IMR-90 (cell line): ENCODE measurements around the gene KDM5B. TPM values are rescaled to one million over a fixed set of nuclear protein-coding genes. Genes with fewer than 3 reads are reported as not detected.

Experiments
- ATAC-seq: fragments of 200-7000 bp; cut with Tn5 transposase; 2 replicates; pipeline ENCODE4 v1.9.1; 2020; ENCODE audit warnings: low read depth, mild to moderate bottlenecking, moderate library complexity
- BruUV-seq: library from RNA; stranded (reverse); fragments of 400-500 nt; replicated peaks from 2 replicates; lab custom pipeline; 2021; lab: Mats Ljungman, UMichigan
- CTCF ChIA-PET: fragments of 300-600 bp; formaldehyde crosslinking; extraction: SDS; loops from one replicate; lab custom pipeline; 2021; ENCODE audit warnings: antibody characterized with exemption; lab: Yijun Ruan, JAX
- POLR2A ChIA-PET: fragments of 300-600 bp; sonication (Branson Sonifier 250); formaldehyde crosslinking; loops from one replicate; lab custom pipeline; 2022; ENCODE audit warnings: antibody characterized with exemption; ENCODE audit not compliant: unreplicated experiment; lab: Charles Lee
- DNase-seq: peaks from one replicate; pipeline ENCODE4 v3.0.0; 2013
- H2AFZ ChIP-seq: replicated peaks from 2 replicates; pipeline ENCODE3; 2013; ENCODE audit warnings: low read length, mild to moderate bottlenecking; ENCODE audit not compliant: poor library complexity
- H2AK5ac ChIP-seq: 2 replicates; pipeline ENCODE4 v1.6.1; 2013; ENCODE audit warnings: low read depth, low read length, inconsistent platforms
- H2AK9ac ChIP-seq: replicated peaks from 2 replicates; pipeline ENCODE3; 2013; ENCODE audit warnings: mild to moderate bottlenecking, low read depth, low read length, moderate library complexity; ENCODE audit not compliant: poor library complexity
- H2BK120ac ChIP-seq: 2 replicates; pipeline ENCODE4 v1.6.1; 2013; ENCODE audit warnings: low read depth, low read length, inconsistent platforms
- H2BK15ac ChIP-seq: 3 replicates; pipeline ENCODE4 v1.6.1; 2013; ENCODE audit warnings: low read depth, low read length, inconsistent platforms
- H2BK20ac ChIP-seq: 2 replicates; pipeline ENCODE4 v1.6.1; 2013; ENCODE audit warnings: low read depth, mild to moderate bottlenecking, inconsistent platforms, low read length, moderate library complexity
- H2BK5ac ChIP-seq: 2 replicates; pipeline ENCODE4 v1.6.1; 2013; ENCODE audit warnings: mild to moderate bottlenecking, low read depth, low read length, inconsistent platforms; ENCODE audit not compliant: poor library complexity, severe bottlenecking
- H3K14ac ChIP-seq: replicated peaks from 2 replicates; pipeline ENCODE4 v1.6.1; 2013; ENCODE audit warnings: low read depth, low read length, inconsistent platforms
- H3K18ac ChIP-seq: 2 replicates; pipeline ENCODE4 v1.6.1; 2013; ENCODE audit warnings: low read depth, low read length, control low read depth
- H3K23ac ChIP-seq: 2 replicates; pipeline ENCODE4 v1.6.1; 2013; ENCODE audit warnings: low read depth, low read length, inconsistent platforms
- H3K27ac ChIP-seq: 2 replicates; pipeline ENCODE4 v1.5.1; 2013; ENCODE audit warnings: mild to moderate bottlenecking, control low read depth, low read length; ENCODE audit not compliant: insufficient read depth
- H3K27me3 ChIP-seq: 2 replicates; pipeline ENCODE4 v1.6.1; 2013; ENCODE audit warnings: low read length; ENCODE audit not compliant: control insufficient read depth, insufficient read depth
- H3K36me3 ChIP-seq: 2 replicates; pipeline ENCODE4 v1.6.1; 2013; ENCODE audit warnings: low read length, mixed read lengths; ENCODE audit not compliant: control insufficient read depth, insufficient read depth
- H3K4ac ChIP-seq: 2 replicates; pipeline ENCODE4 v1.6.1; 2013; ENCODE audit warnings: low read depth, low read length, inconsistent platforms
- H3K4me1 ChIP-seq: 2 replicates; pipeline ENCODE4 v1.6.1; 2013; ENCODE audit warnings: low read length, mixed read lengths; ENCODE audit not compliant: control insufficient read depth, insufficient read depth
- H3K4me2 ChIP-seq: 2 replicates; pipeline ENCODE4 v1.6.1; 2013; ENCODE audit warnings: low read depth, mild to moderate bottlenecking, control low read depth, low read length, moderate library complexity
- H3K4me3 ChIP-seq: 2 replicates; pipeline ENCODE4 v1.5.1; 2013; ENCODE audit warnings: low read depth, mild to moderate bottlenecking, control low read depth, low read length, moderate library complexity; ENCODE audit not compliant: insufficient read depth
- H3K56ac ChIP-seq: 2 replicates; pipeline ENCODE4 v1.6.1; 2013; ENCODE audit warnings: low read length, inconsistent platforms; ENCODE audit not compliant: insufficient read depth; ENCODE audit errors: extremely low read depth
- H3K79me1 ChIP-seq, 2 experiments: 2 replicates each; pipeline ENCODE4 v1.6.1; 2013; ENCODE audit warnings: low read length in 2 of 2, inconsistent platforms in 1 of 2, low read depth in 1 of 2
- H3K9ac ChIP-seq: 2 replicates; pipeline ENCODE4 v1.6.1; 2013; ENCODE audit warnings: low read depth, low read length, control low read depth
- H3K9me1 ChIP-seq: 2 replicates; pipeline ENCODE4 v1.6.1; 2013; ENCODE audit warnings: low read length, inconsistent platforms; ENCODE audit not compliant: insufficient read depth
- H3K9me3 ChIP-seq: 2 replicates; pipeline ENCODE4 v1.6.1; 2013; ENCODE audit warnings: low read length; ENCODE audit not compliant: control insufficient read depth, insufficient read depth
- H4K20me1 ChIP-seq: 2 replicates; pipeline ENCODE4 v1.6.1; 2013; ENCODE audit warnings: low read length, inconsistent platforms; ENCODE audit not compliant: insufficient read depth
- H4K5ac ChIP-seq: 2 replicates; pipeline ENCODE4 v1.6.1; 2013; ENCODE audit warnings: mild to moderate bottlenecking, low read depth, low read length, control low read depth
- H4K8ac ChIP-seq, 2 experiments: 2 replicates each; pipeline ENCODE4 v1.6.1; 2013; ENCODE audit warnings: low read depth in 2 of 2, low read length in 2 of 2, control low read depth in 1 of 2, inconsistent platforms in 1 of 2
- H4K91ac ChIP-seq: 2 replicates; pipeline ENCODE4 v1.6.1; 2013; ENCODE audit warnings: low read depth, low read length, inconsistent platforms; ENCODE audit not compliant: insufficient read depth
- BHLHE40 ChIP-seq: fragments of 150-350 bp; IDR thresholded peaks from 2 replicates; pipeline ENCODE4 v1.6.1; 2016; ENCODE audit warnings: mild to moderate bottlenecking, low read depth, low read length
- CEBPB ChIP-seq: IDR thresholded peaks from 2 replicates; pipeline ENCODE4 v1.6.1; 2012; ENCODE audit warnings: low read depth, low read length, improper control_type of control experiment
- CHD1 ChIP-seq: IDR thresholded peaks from 2 replicates; pipeline ENCODE4 v1.6.1; 2012; ENCODE audit warnings: low read depth, low read length, improper control_type of control experiment
- CTCF ChIP-seq: conservative IDR thresholded peaks from 2 replicates; pipeline ENCODE4 v1.5.1; 2012; ENCODE audit warnings: mild to moderate bottlenecking, low read depth, low read length, improper control_type of control experiment
- FOS ChIP-seq: fragments of 150-350 bp; IDR thresholded peaks from 2 replicates; pipeline ENCODE4 v1.6.1; 2016; ENCODE audit warnings: low read depth, low read length
- MAFK ChIP-seq: IDR thresholded peaks from 2 replicates; pipeline ENCODE4 v1.6.1; 2012; ENCODE audit warnings: low read depth, low read length, improper control_type of control experiment
- MAZ ChIP-seq: IDR thresholded peaks from 2 replicates; pipeline ENCODE4 v1.6.1; 2012; ENCODE audit warnings: low read depth, mild to moderate bottlenecking, low read length, improper control_type of control experiment, moderate library complexity, borderline replicate concordance
- MXI1 ChIP-seq: IDR thresholded peaks from 2 replicates; pipeline ENCODE4 v1.6.1; 2012; ENCODE audit warnings: low read depth, mild to moderate bottlenecking, low read length, moderate library complexity, borderline replicate concordance
- NFE2L2 ChIP-seq: fragments of 150-350 bp; IDR thresholded peaks from 2 replicates; pipeline ENCODE4 v1.6.1; 2016; ENCODE audit warnings: low read depth, mild to moderate bottlenecking, low read length
- POLR2A ChIP-seq: IDR thresholded peaks from 2 replicates; pipeline ENCODE4 v1.6.1; 2012; ENCODE audit warnings: mild to moderate bottlenecking, low read depth, low read length
- RAD21 ChIP-seq: IDR thresholded peaks from 2 replicates; pipeline ENCODE4 v1.6.1; 2012; ENCODE audit warnings: low read length, improper control_type of control experiment
- RCOR1 ChIP-seq: IDR thresholded peaks from 2 replicates; pipeline ENCODE4 v1.6.1; 2012; ENCODE audit warnings: mild to moderate bottlenecking, low read length, improper control_type of control experiment; ENCODE audit not compliant: insufficient replicate concordance
- RFX5 ChIP-seq: IDR thresholded peaks from 2 replicates; pipeline ENCODE4 v1.8.0; 2012; ENCODE audit warnings: low read depth, mild to moderate bottlenecking, low read length, moderate library complexity
- SMC3 ChIP-seq: fragments of 150-350 bp; IDR thresholded peaks from 2 replicates; pipeline ENCODE4 v1.6.1; 2016; ENCODE audit warnings: low read depth, mild to moderate bottlenecking, antibody characterized with exemption, low read length, moderate library complexity
- whole genome bisulfite sequencing, 2 experiments: methylation state at CpG; one replicate each; pipeline versions ENCODE4 v1.1.5 to v1.1.7; 2013; ENCODE audit warnings: missing lambda C conversion rate in 2 of 2; ENCODE audit not compliant: insufficient read length in 1 of 2; ENCODE audit errors: extremely low coverage in 2 of 2; 5-methylcytosine and 5-hydroxymethylcytosine counted together
- dilution Hi-C: fragments of 300-500 bp; cut with HindIII; formaldehyde crosslinking; loops from one replicate; pipeline ENCODE4 v1.14.3; 2018; ENCODE audit warnings: low sequenced_read_pairs; ENCODE audit not compliant: unreplicated experiment
- in situ Hi-C: fragments of 300-500 bp; cut with MboI; formaldehyde crosslinking; loops from 3 replicates; pipeline ENCODE4 v1.14.3; 2019; ENCODE audit warnings: low sequenced_read_pairs, inconsistent platforms, mixed read lengths
- intact Hi-C: fragments of 100-400 bp; cut with micrococcal nuclease; formaldehyde crosslinking; loops from 2 replicates; pipeline ENCODE4 v1.10.0; 2022
- polyA plus RNA-seq, 3 experiments: library from polyadenylated mRNA; depleted of rRNA; stranded (reverse); fragments of >200 nt; gene quantifications; 2 replicates each; pipeline ENCODE4 v1.2.3, GENCODE V29; 2012; ENCODE audit warnings: low replicate concordance in 1 of 3
- total RNA-seq: library from RNA; depleted of rRNA; stranded (reverse); fragments of >200 nt; gene quantifications from 2 replicates; pipeline ENCODE4 v1.2.3, GENCODE V29; 2012
- TF ChIP-seq, protein P1 (sequence below): fragments of 150-350 bp; IDR thresholded peaks from 2 replicates; pipeline ENCODE4 v1.6.1; 2016; ENCODE audit warnings: low read depth, mild to moderate bottlenecking, low read length, moderate library complexity, borderline replicate concordance

KDM5B gene
- total and polyA plus RNA-seq, 2 of the 4 experiments (the other 2 are of a cell fraction) = 28.8 to 82.1 TPM

GRCh38 chr1:202679406-202680177 lies 128.6 kb downstream of the KDM5B start:
- Histone ChIP-seq H3K79me1 (no peaks in the 10 kb centered on the region), H2AK5ac (no peak overlapping the region), H3K23ac (no peak overlapping the region), H2AFZ (no peak overlapping the region), H4K8ac (no peak overlapping the region), H4K91ac (no peak overlapping the region), H2AK9ac (no peak overlapping the region), H3K4ac (no peak overlapping the region), H3K27ac (no peak overlapping the region), H3K9me3 (peaks cover 7% of the 10 kb centered on the region; the same call in 1 of the 2 replicates), H4K5ac (no peak overlapping the region), H2BK120ac (no peak overlapping the region), H2BK15ac (no peak overlapping the region), H3K56ac (no peak overlapping the region), H3K9me1 (no peaks in the 10 kb centered on the region), H4K20me1 (no peaks in the 10 kb centered on the region), H3K4me1 (no peaks in the 10 kb centered on the region), H3K14ac (no peak overlapping the region), H3K9ac (no peak overlapping the region), H2BK20ac (no peak overlapping the region), H3K18ac (no peak overlapping the region), H3K4me2 (no peak overlapping the region), H3K27me3 (peaks cover 68% of the 10 kb centered on the region), H2BK5ac (no peak overlapping the region), H3K36me3 (no peaks in the 10 kb centered on the region), H3K4me3 (no peak overlapping the region)
- in situ Hi-C loops = no loop called here
- dilution Hi-C loops = no loop called here
- intact Hi-C loops = no loop called here
- 46% methylated on average over 4 of the region's 4 CpGs; no CpG with 5 or more reads in 1 of the 2 experiments for WGBS, 2 experiments
- ChIA-PET CTCF (interaction anchor here (1.1 kb wide), 1 partner anchor 13 kb away, joined by 3 read pairs; no protein-coding TSS in a partner anchor), POLR2A (no interaction called here)
- no TSS peak for BruUV-seq
- no peak for DNase-seq
- no peak for ATAC-seq
- TF ChIP-seq RAD21 = no peak
- TF ChIP-seq CEBPB = no peak
- TF ChIP-seq CTCF = no peak
- no peak for TF ChIP-seq FOS
- no peak for TF ChIP-seq MXI1
- no peak for TF ChIP-seq MAZ
- no peak for TF ChIP-seq CHD1
- no peak for TF ChIP-seq NFE2L2
- no peak for TF ChIP-seq RCOR1
- TF ChIP-seq POLR2A = no peak
- no peak for TF ChIP-seq RFX5
- TF ChIP-seq MAFK = no peak
- no peak for TF ChIP-seq BHLHE40
- TF ChIP-seq SMC3 = no peak
- TF ChIP-seq, protein P1, sequence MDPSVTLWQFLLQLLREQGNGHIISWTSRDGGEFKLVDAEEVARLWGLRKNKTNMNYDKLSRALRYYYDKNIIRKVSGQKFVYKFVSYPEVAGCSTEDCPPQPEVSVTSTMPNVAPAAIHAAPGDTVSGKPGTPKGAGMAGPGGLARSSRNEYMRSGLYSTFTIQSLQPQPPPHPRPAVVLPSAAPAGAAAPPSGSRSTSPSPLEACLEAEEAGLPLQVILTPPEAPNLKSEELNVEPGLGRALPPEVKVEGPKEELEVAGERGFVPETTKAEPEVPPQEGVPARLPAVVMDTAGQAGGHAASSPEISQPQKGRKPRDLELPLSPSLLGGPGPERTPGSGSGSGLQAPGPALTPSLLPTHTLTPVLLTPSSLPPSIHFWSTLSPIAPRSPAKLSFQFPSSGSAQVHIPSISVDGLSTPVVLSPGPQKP = no peak
